CD4-positive, alpha-beta T cell (primary cell): ENCODE results near the gene ATL1. TPM values are rescaled to one million over a fixed set of nuclear protein-coding genes. Genes with fewer than 3 reads are reported as not detected.

Experiments used
- ATAC-seq: fragments of 200-7000 bp; cut with Tn5 transposase; one replicate; pipeline ENCODE4 v1.10.0; 2022; ENCODE audit warnings: mild to moderate bottlenecking; ENCODE audit not compliant: poor library complexity
- CTCF ChIA-PET: fragments of 350-600 bp; sonication (Branson Sonifier 250); formaldehyde crosslinking; loops from one replicate; lab custom pipeline; 2021; ENCODE audit warnings: antibody characterized with exemption, inconsistent platforms; lab: Charles Lee
- POLR2A ChIA-PET: fragments of 350-600 bp; sonication (Branson Sonifier 250); formaldehyde crosslinking; loops from one replicate; lab custom pipeline; 2021; ENCODE audit warnings: antibody characterized with exemption, inconsistent platforms; lab: Charles Lee
- DNase-seq, 14 experiments: peaks; one replicate each; pipeline ENCODE4 v3.0.0-alpha.2; 2013 to 2020; ENCODE audit warnings: mixed read lengths in 2 of 14
- H3K27ac ChIP-seq, 2 donors: one replicate each; pipeline versions ENCODE4 v1.5.1 to v1.7.0; 2013; ENCODE audit warnings: low read length in 2 of 2, low read depth in 1 of 2, mild to moderate bottlenecking in 1 of 2
- H3K27me3 ChIP-seq, 2 experiments: 1 replicate in 1 of 2; 2 replicates in 1 of 2; pipeline versions ENCODE4 v1.6.1 to v1.7.0; 2013; ENCODE audit warnings: low read length in 2 of 2, control low read depth in 1 of 2, mild to moderate bottlenecking in 1 of 2, moderate library complexity in 1 of 2; ENCODE audit not compliant: insufficient read depth in 2 of 2, control insufficient read depth in 1 of 2
- H3K36me3 ChIP-seq: one replicate; pipeline ENCODE4 v1.6.1; 2013; ENCODE audit warnings: low read length, control low read depth; ENCODE audit not compliant: insufficient read depth
- H3K4me1 ChIP-seq: one replicate; pipeline ENCODE4 v1.6.1; 2013; ENCODE audit warnings: low read length, control low read depth; ENCODE audit not compliant: insufficient read depth
- H3K4me3 ChIP-seq: one replicate; pipeline ENCODE4 v1.5.1; 2013; ENCODE audit warnings: mild to moderate bottlenecking, low read length, moderate library complexity
- H3K9me3 ChIP-seq, 2 experiments: 1 replicate in 1 of 2; 2 replicates in 1 of 2; pipeline versions ENCODE4 v1.6.1 to v1.7.0; 2013; ENCODE audit warnings: low read length in 2 of 2, mild to moderate bottlenecking in 2 of 2, control low read depth in 1 of 2, moderate library complexity in 1 of 2; ENCODE audit not compliant: control insufficient read depth in 1 of 2, insufficient read depth in 1 of 2
- H3K27ac Mint-ChIP-seq: one replicate; pipeline ENCODE4 v1.8.0; 2020; ENCODE audit warnings: mixed read lengths
- H3K27me3 Mint-ChIP-seq: one replicate; pipeline ENCODE4 v1.8.0; 2021; ENCODE audit warnings: mixed read lengths
- H3K36me3 Mint-ChIP-seq: one replicate; pipeline ENCODE4 v1.8.0; 2021; ENCODE audit warnings: low read depth, mixed read lengths
- H3K4me1 Mint-ChIP-seq: one replicate; pipeline ENCODE4 v1.8.0; 2021; ENCODE audit warnings: low read depth, mixed read lengths
- H3K4me3 Mint-ChIP-seq: one replicate; pipeline ENCODE4 v1.8.0; 2020; ENCODE audit warnings: mild to moderate bottlenecking, mixed read lengths
- H3K9me3 Mint-ChIP-seq: one replicate; pipeline ENCODE4 v1.8.0; 2020; ENCODE audit warnings: mixed read lengths
- CTCF ChIP-seq: fragments of 200-600 bp; IDR thresholded peaks from one replicate; pipeline ENCODE4 v1.8.0; 2022; ENCODE audit warnings: antibody characterized with exemption, mild to moderate bottlenecking
- intact Hi-C, 2 experiments: fragments of 100-400 bp; cut with DNase I in 1 of 2; cut with micrococcal nuclease in 1 of 2; formaldehyde crosslinking; loops; one replicate each; pipeline versions ENCODE4 v1.15.1 to v1.9.0; 2023 to 2025; cut with DNase I, micrococcal nuclease
- total RNA-seq, 174 experiments: library from RNA in 2 of 174; stranded (reverse) in 2 of 174; gene quantifications; one replicate each; pipeline ENCODE4 v1.2.3 and lab custom pipeline; 2021 to 2026

The ATL1 gene
- total RNA-seq, 2 experiments from 2014 or later, result 1.2 TPM

- Mint-ChIP-seq H3K27ac (peak within 1 kb of the TSS; percentile 86), H3K4me3 (peak within 1 kb of the TSS; percentile 95), H3K4me1 (peaks cover 55% of the 10 kb centered on the region), H3K9me3 (no peaks in the 10 kb centered on the region), H3K36me3 (peaks cover 9% of the 10 kb centered on the region), H3K27me3 (no peaks in the 10 kb centered on the region)
- ATAC-seq (peak; percentile 92), DNase-seq (peak; percentile 77 to 95 (median 86))
- H3K4me1 ChIP-seq, result peaks cover 23% of the 10 kb centered on the region
- POLR2A ChIA-PET, result interaction anchor here (1.0 to 2.3 kb wide), 4 partner anchors 10 to 670 kb away, joined by 4 to 14 read pairs (median 6); no protein-coding TSS in a partner anchor
- peak within 1 kb of the TSS; percentile 87 for H3K4me3 ChIP-seq
- H3K36me3 ChIP-seq, result peaks cover 3% of the 10 kb centered on the region
- no peaks in the 10 kb centered on the region for H3K27me3 ChIP-seq
- peak within 1 kb of the TSS; percentile 53 to 57 for H3K27ac ChIP-seq
- CTCF ChIA-PET, result interaction anchor here (0.8 to 1.4 kb wide), 6 partner anchors 10 to 908 kb away, joined by 3 to 9 read pairs (median 4); partner anchors contain the start of gene VCPKMT
- H3K9me3 ChIP-seq, result peaks cover 0 to 6% of the 10 kb centered on the region in 2 experiments
- TF ChIP-seq CTCF, result peak; percentile 66
- intact Hi-C loops, result loop anchor here (1.0 to 5.0 kb wide), 6 partner anchors 211 to 900 kb away; partner anchors contain the start of genes VCPKMT (in 2 of the 2), DMAC2L (in 1 of the 2), L2HGDH (in 1 of the 2) and NEMF (in 1 of the 2)
These were observed 27.3 kb upstream of the ATL1 start, which contains the start of gene MAP4K5 for GRCh38 chr14:50532502-50533240. MAP4K5 (minus strand) TSS chr14:50532569; CDS start chr14:50532049, 520 bp downstream.

GRCh38 chr14:50533241-50533705 is 26.7 kb upstream of the ATL1 start:
- H3K4me3 Mint-ChIP-seq, result peak overlapping the region; percentile 92
- Histone ChIP-seq H3K4me3 (peak overlapping the region; percentile 87), H3K4me1 (peaks cover 23% of the 10 kb centered on the region), H3K27ac (peak overlapping the region in 1 of 2 donors; percentile 53), H3K27me3 (no peaks in the 10 kb centered on the region), H3K36me3 (peaks cover 3% of the 10 kb centered on the region), H3K9me3 (peaks cover 0 to 6% of the 10 kb centered on the region in 2 experiments)
- H3K4me1 Mint-ChIP-seq, result peaks cover 50% of the 10 kb centered on the region
- H3K36me3 Mint-ChIP-seq, result peaks cover 6% of the 10 kb centered on the region
- intact Hi-C loops, result loop anchor here (2.0 to 5.0 kb wide), 5 partner anchors 220 to 901 kb away; partner anchors contain the start of genes VCPKMT (in 2 of the 2), DMAC2L (in 1 of the 2), L2HGDH (in 1 of the 2) and NEMF (in 1 of the 2)
- H3K27me3 Mint-ChIP-seq, result no peaks in the 10 kb centered on the region
- DNase-seq, result no peak
- H3K27ac Mint-ChIP-seq, result peak overlapping the region; percentile 84
- H3K9me3 Mint-ChIP-seq, result no peaks in the 10 kb centered on the region
- no peak for ATAC-seq
- TF ChIP-seq CTCF, result no peak
- CTCF ChIA-PET, result no interaction called here
- POLR2A ChIA-PET, result interaction anchor here (2.3 kb wide), 1 partner anchor 212 kb away, joined by 14 read pairs; no protein-coding TSS in a partner anchor

GRCh38 chr14:50533806-50534205 is 26.1 kb upstream of the ATL1 start:
- no peaks in the 10 kb centered on the region for H3K27me3 Mint-ChIP-seq
- Histone ChIP-seq H3K4me1 (peaks cover 23% of the 10 kb centered on the region), H3K27me3 (no peaks in the 10 kb centered on the region), H3K4me3 (no peak overlapping the region), H3K27ac (no peak overlapping the region), H3K9me3 (peaks cover 0 to 6% of the 10 kb centered on the region in 2 experiments), H3K36me3 (no peaks in the 10 kb centered on the region)
- ATAC-seq (no peak), DNase-seq (no peak)
- no peak for TF ChIP-seq CTCF
- peak overlapping the region; percentile 50 for H3K4me3 Mint-ChIP-seq
- H3K9me3 Mint-ChIP-seq, result no peaks in the 10 kb centered on the region
- peaks cover 6% of the 10 kb centered on the region for H3K36me3 Mint-ChIP-seq
- peak overlapping the region; percentile 28 for H3K27ac Mint-ChIP-seq
- POLR2A ChIA-PET, result no interaction called here
- CTCF ChIA-PET, result no interaction called here
- intact Hi-C loops, result loop anchor here (2.0 to 5.0 kb wide), 5 partner anchors 221 to 902 kb away; partner anchors contain the start of genes VCPKMT (in 2 of the 2), DMAC2L (in 1 of the 2), L2HGDH (in 1 of the 2) and NEMF (in 1 of the 2)
- H3K4me1 Mint-ChIP-seq, result peaks cover 45% of the 10 kb centered on the region
